AML-193 (cell line): ENCODE measurements around the gene DYNLRB1.
"Not testable (repeated sequence)": the region's sequence is repeated elsewhere in the genome, so short reads cannot be mapped to it uniquely, and the experiment has no call there.

Experiments
- DNase-seq, 2 experiments: peaks; one replicate each; lab custom pipeline; 2025; lab: John Stamatoyannopoulos, UW

The DYNLRB1 gene

GRCh38 chr20:34516247-34517113, at the start of gene DYNLRB1:
Gene DYNLRB1, plus strand, starts transcription at chr20:34516422. Its CDS starts 37 bp downstream, at chr20:34516459.
- peak; percentile 82 to 83 for DNase-seq

- no peak for DNase-seq
These were observed 47.3 kb upstream of the DYNLRB1 start for GRCh38 chr20:34468951-34469350.

GRCh38 chr20:34472246-34472925, 43.8 kb upstream of the DYNLRB1 start:
- DNase-seq: no peak

- no peak for DNase-seq
These were observed 42.8 kb upstream of the DYNLRB1 start for GRCh38 chr20:34473262-34473883.

- no peak for DNase-seq
These were observed 40.1 kb upstream of the DYNLRB1 start for GRCh38 chr20:34475979-34476736.

GRCh38 chr20:34479627-34480026, 36.6 kb upstream of the DYNLRB1 start:
- DNase-seq: no peak

- DNase-seq: not testable (repeated sequence)
These were observed 34.1 kb upstream of the DYNLRB1 start for GRCh38 chr20:34482154-34482553.

GRCh38 chr20:34483585-34484220, 32.5 kb upstream of the DYNLRB1 start:
- not testable (repeated sequence) for DNase-seq

- no peak for DNase-seq
These were observed 31.1 kb upstream of the DYNLRB1 start for GRCh38 chr20:34485068-34485634.

GRCh38 chr20:34491226-34491931, 24.8 kb upstream of the DYNLRB1 start:
- peak; percentile 30 to 31 for DNase-seq

- no peak for DNase-seq
These were observed 24.2 kb upstream of the DYNLRB1 start for GRCh38 chr20:34491932-34492509.

- no peak for DNase-seq
These were observed 22.6 kb upstream of the DYNLRB1 start for GRCh38 chr20:34493646-34494045.

GRCh38 chr20:34495307-34495706, 20.9 kb upstream of the DYNLRB1 start:
- DNase-seq: no peak

GRCh38 chr20:34495916-34496315, 20.3 kb upstream of the DYNLRB1 start:
- peak; percentile 7 to 38 for DNase-seq

GRCh38 chr20:34497596-34497995, 18.6 kb upstream of the DYNLRB1 start:
- DNase-seq: not testable (repeated sequence)

GRCh38 chr20:34500823-34501222, 15.4 kb upstream of the DYNLRB1 start:
- no peak for DNase-seq

GRCh38 chr20:34506480-34506879, 9.7 kb upstream of the DYNLRB1 start:
- no peak for DNase-seq

- no peak for DNase-seq
These were observed 8.4 kb upstream of the DYNLRB1 start for GRCh38 chr20:34507702-34508413.

GRCh38 chr20:34510575-34510974, 5.6 kb upstream of the DYNLRB1 start:
- DNase-seq: no peak
